ENCODE results near the gene LSM14B.

DNA sequence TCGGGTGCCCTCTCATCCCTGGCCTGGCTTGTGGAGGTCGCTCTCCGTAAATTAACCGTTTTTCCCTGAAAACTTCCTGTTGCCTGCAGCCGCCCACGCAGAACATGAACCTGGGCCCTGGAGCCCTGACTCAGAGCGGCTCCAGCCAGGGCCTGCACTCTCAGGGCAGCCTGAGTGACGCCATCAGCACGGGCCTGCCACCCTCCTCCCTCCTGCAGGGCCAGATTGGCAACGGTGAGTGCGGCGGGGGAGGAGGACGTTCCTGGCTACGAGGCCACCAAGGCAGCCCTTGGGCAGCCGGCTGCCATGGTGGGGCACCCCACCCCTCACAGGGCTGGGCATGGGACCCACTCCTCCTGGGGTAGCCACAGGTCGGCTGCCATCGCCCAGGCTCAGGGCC lies 39.1 kb downstream of the LSM14B start:
- TF ChIP-seq, protein P1, sequence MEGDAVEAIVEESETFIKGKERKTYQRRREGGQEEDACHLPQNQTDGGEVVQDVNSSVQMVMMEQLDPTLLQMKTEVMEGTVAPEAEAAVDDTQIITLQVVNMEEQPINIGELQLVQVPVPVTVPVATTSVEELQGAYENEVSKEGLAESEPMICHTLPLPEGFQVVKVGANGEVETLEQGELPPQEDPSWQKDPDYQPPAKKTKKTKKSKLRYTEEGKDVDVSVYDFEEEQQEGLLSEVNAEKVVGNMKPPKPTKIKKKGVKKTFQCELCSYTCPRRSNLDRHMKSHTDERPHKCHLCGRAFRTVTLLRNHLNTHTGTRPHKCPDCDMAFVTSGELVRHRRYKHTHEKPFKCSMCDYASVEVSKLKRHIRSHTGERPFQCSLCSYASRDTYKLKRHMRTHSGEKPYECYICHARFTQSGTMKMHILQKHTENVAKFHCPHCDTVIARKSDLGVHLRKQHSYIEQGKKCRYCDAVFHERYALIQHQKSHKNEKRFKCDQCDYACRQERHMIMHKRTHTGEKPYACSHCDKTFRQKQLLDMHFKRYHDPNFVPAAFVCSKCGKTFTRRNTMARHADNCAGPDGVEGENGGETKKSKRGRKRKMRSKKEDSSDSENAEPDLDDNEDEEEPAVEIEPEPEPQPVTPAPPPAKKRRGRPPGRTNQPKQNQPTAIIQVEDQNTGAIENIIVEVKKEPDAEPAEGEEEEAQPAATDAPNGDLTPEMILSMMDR (IDR thresholded peaks at IDR 0.05) = no peak
- no peak for TF ChIP-seq POLR2A (IDR thresholded peaks at IDR 0.05)

All from Peyer's patch (tissue), 4 donors.